ENCODE results near the gene ATP7B. TPM values are rescaled to one million over a fixed set of nuclear protein-coding genes. Genes with fewer than 3 reads are reported as not detected.

ATP7B gene
- total and polyA plus RNA-seq, 2 experiments from 2014 or later = 2.2 to 12.8 TPM

DNA sequence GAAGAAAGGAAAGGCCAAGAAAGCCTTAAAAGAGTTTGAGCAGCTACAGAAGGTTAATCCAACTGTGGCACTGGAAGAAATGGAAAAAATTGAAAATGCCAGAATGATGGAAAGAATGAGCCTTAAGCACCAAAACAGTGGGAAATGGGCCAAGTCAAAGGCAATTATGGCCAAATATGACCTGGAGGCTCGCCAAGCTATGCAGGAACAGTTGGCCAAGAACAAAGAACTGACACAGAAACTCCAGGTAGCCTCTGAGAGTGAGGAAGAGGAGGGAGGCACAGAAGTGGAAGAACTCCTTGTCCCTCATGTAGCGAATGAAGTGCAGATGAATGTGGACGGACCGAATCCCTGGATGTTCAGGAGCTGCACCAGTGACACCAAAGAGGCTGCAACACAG is 18.3 kb upstream of the ATP7B start (continued):
- TF ChIP-seq, protein P1, sequence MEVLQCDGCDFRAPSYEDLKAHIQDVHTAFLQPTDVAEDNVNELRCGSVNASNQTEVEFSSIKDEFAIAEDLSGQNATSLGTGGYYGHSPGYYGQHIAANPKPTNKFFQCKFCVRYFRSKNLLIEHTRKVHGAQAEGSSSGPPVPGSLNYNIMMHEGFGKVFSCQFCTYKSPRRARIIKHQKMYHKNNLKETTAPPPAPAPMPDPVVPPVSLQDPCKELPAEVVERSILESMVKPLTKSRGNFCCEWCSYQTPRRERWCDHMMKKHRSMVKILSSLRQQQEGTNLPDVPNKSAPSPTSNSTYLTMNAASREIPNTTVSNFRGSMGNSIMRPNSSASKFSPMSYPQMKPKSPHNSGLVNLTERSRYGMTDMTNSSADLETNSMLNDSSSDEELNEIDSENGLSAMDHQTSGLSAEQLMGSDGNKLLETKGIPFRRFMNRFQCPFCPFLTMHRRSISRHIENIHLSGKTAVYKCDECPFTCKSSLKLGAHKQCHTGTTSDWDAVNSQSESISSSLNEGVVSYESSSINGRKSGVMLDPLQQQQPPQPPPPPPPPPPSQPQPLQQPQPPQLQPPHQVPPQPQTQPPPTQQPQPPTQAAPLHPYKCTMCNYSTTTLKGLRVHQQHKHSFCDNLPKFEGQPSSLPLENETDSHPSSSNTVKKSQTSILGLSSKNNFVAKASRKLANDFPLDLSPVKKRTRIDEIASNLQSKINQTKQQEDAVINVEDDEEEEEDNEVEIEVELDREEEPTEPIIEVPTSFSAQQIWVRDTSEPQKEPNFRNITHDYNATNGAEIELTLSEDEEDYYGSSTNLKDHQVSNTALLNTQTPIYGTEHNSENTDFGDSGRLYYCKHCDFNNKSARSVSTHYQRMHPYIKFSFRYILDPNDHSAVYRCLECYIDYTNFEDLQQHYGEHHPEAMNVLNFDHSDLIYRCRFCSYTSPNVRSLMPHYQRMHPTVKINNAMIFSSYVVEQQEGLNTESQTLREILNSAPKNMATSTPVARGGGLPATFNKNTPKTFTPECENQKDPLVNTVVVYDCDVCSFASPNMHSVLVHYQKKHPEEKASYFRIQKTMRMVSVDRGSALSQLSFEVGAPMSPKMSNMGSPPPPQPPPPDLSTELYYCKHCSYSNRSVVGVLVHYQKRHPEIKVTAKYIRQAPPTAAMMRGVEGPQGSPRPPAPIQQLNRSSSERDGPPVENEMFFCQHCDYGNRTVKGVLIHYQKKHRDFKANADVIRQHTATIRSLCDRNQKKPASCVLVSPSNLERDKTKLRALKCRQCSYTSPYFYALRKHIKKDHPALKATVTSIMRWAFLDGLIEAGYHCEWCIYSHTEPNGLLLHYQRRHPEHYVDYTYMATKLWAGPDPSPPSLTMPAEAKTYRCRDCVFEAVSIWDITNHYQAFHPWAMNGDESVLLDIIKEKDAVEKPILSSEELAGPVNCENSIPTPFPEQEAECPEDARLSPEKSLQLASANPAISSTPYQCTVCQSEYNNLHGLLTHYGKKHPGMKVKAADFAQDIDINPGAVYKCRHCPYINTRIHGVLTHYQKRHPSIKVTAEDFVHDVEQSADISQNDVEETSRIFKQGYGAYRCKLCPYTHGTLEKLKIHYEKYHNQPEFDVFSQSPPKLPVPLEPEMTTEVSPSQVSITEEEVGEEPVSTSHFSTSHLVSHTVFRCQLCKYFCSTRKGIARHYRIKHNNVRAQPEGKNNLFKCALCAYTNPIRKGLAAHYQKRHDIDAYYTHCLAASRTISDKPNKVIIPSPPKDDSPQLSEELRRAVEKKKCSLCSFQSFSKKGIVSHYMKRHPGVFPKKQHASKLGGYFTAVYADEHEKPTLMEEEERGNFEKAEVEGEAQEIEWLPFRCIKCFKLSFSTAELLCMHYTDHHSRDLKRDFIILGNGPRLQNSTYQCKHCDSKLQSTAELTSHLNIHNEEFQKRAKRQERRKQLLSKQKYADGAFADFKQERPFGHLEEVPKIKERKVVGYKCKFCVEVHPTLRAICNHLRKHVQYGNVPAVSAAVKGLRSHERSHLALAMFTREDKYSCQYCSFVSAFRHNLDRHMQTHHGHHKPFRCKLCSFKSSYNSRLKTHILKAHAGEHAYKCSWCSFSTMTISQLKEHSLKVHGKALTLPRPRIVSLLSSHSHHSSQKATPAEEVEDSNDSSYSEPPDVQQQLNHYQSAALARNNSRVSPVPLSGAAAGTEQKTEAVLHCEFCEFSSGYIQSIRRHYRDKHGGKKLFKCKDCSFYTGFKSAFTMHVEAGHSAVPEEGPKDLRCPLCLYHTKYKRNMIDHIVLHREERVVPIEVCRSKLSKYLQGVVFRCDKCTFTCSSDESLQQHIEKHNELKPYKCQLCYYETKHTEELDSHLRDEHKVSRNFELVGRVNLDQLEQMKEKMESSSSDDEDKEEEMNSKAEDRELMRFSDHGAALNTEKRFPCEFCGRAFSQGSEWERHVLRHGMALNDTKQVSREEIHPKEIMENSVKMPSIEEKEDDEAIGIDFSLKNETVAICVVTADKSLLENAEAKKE (CRISPR knock-in tag; IDR thresholded peaks at IDR 0.05) = no peak
- no peak for TF ChIP-seq EZH2 (IDR thresholded peaks at IDR 0.05; ENCODE audit: low read depth, unreplicated experiment)

DNA sequence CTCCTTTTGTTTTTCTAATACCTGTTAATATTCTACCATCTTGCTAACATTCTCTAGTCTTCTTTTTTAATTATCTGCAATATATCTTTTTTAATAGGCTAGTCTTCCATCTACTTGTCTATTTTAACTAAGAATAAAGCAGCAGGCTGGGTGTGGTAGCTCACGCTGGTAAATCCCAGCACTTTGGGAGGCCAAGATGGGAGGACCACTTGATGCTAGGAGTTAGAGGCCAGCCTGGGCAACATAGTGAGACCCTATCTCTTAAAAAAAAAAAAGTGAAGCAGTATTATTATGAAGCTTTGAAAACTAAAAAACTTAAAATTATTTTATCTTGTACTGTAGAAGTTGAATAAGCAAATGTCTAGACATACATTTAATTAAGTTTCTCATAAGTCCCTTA is 16.6 kb upstream of the ATP7B start:
- Histone ChIP-seq H3K4me1 (ENCODE audit: insufficient read depth) (no peaks in the 10 kb centered on the region), H3K36me3 (ENCODE audit: insufficient read depth) (peaks cover 31% of the 10 kb centered on the region; the same call in 1 of the 2 replicates), H2AFZ (no peak overlapping the region), H3K4me2 (no peak overlapping the region), H3K4me3 (no peak overlapping the region), H3K27ac (ENCODE audit: low read depth) (no peak overlapping the region), H3K9me2 (ENCODE audit: insufficient read depth) (no peaks in the 10 kb centered on the region), H3K79me2 (replicated peaks; ENCODE audit: insufficient read depth) (peaks cover 29% of the 10 kb centered on the region), H4K20me1 (replicated peaks; ENCODE audit: insufficient read depth) (peaks cover 5% of the 10 kb centered on the region; the same call in 1 of the 2 replicates), H3K27me3 (ENCODE audit: insufficient read depth) (no peaks in the 10 kb centered on the region), H3F3A (replicated peaks; ENCODE audit: low read depth) (no peaks in the 10 kb centered on the region)
- ATAC-seq (no peak), DNase-seq (ENCODE audit: low spot score) (no peak)
- H3K4me1 Mint-ChIP-seq = no peaks in the 10 kb centered on the region
- no peak overlapping the region for H3K4me3 Mint-ChIP-seq
- H3K9me3 Mint-ChIP-seq = peaks cover 36% of the 10 kb centered on the region; the same call in 2 of the 3 replicates
- H3K27ac Mint-ChIP-seq = no peak overlapping the region
- H3K36me3 Mint-ChIP-seq (ENCODE audit: low read depth) = peaks cover 76% of the 10 kb centered on the region
- peaks cover 7% of the 10 kb centered on the region for H3K27me3 Mint-ChIP-seq (ENCODE audit: insufficient read depth, low read depth, poor library complexity)
- no peak for TF ChIP-seq EZH2 (IDR thresholded peaks at IDR 0.05; ENCODE audit: low read depth, unreplicated experiment)
- TF ChIP-seq, protein P2, sequence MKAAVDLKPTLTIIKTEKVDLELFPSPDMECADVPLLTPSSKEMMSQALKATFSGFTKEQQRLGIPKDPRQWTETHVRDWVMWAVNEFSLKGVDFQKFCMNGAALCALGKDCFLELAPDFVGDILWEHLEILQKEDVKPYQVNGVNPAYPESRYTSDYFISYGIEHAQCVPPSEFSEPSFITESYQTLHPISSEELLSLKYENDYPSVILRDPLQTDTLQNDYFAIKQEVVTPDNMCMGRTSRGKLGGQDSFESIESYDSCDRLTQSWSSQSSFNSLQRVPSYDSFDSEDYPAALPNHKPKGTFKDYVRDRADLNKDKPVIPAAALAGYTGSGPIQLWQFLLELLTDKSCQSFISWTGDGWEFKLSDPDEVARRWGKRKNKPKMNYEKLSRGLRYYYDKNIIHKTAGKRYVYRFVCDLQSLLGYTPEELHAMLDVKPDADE (IDR thresholded peaks at IDR 0.05) = no peak
- TF ChIP-seq, protein P3, sequence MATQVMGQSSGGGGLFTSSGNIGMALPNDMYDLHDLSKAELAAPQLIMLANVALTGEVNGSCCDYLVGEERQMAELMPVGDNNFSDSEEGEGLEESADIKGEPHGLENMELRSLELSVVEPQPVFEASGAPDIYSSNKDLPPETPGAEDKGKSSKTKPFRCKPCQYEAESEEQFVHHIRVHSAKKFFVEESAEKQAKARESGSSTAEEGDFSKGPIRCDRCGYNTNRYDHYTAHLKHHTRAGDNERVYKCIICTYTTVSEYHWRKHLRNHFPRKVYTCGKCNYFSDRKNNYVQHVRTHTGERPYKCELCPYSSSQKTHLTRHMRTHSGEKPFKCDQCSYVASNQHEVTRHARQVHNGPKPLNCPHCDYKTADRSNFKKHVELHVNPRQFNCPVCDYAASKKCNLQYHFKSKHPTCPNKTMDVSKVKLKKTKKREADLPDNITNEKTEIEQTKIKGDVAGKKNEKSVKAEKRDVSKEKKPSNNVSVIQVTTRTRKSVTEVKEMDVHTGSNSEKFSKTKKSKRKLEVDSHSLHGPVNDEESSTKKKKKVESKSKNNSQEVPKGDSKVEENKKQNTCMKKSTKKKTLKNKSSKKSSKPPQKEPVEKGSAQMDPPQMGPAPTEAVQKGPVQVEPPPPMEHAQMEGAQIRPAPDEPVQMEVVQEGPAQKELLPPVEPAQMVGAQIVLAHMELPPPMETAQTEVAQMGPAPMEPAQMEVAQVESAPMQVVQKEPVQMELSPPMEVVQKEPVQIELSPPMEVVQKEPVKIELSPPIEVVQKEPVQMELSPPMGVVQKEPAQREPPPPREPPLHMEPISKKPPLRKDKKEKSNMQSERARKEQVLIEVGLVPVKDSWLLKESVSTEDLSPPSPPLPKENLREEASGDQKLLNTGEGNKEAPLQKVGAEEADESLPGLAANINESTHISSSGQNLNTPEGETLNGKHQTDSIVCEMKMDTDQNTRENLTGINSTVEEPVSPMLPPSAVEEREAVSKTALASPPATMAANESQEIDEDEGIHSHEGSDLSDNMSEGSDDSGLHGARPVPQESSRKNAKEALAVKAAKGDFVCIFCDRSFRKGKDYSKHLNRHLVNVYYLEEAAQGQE (IDR thresholded peaks at IDR 0.05; ENCODE audit: unreplicated experiment) = no peak
- no peak for TF ChIP-seq EZH2phosphoT487 (IDR thresholded peaks at IDR 0.05; ENCODE audit: unreplicated experiment)
- TF ChIP-seq, protein P4, sequence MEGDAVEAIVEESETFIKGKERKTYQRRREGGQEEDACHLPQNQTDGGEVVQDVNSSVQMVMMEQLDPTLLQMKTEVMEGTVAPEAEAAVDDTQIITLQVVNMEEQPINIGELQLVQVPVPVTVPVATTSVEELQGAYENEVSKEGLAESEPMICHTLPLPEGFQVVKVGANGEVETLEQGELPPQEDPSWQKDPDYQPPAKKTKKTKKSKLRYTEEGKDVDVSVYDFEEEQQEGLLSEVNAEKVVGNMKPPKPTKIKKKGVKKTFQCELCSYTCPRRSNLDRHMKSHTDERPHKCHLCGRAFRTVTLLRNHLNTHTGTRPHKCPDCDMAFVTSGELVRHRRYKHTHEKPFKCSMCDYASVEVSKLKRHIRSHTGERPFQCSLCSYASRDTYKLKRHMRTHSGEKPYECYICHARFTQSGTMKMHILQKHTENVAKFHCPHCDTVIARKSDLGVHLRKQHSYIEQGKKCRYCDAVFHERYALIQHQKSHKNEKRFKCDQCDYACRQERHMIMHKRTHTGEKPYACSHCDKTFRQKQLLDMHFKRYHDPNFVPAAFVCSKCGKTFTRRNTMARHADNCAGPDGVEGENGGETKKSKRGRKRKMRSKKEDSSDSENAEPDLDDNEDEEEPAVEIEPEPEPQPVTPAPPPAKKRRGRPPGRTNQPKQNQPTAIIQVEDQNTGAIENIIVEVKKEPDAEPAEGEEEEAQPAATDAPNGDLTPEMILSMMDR (conservative IDR thresholded peaks at IDR 0.05; ENCODE audit: low read depth in 2 of 2) = no peak
- TF ChIP-seq POLR2AphosphoS5 (IDR thresholded peaks at IDR 0.05; ENCODE audit: low read depth) = no peak
- no peak for TF ChIP-seq ZNF114 (CRISPR knock-in tag; IDR thresholded peaks at IDR 0.05)
- no peak for TF ChIP-seq STAT1 (IDR thresholded peaks at IDR 0.05; ENCODE audit: unreplicated experiment)
- TF ChIP-seq CREB1 (CRISPR knock-in tag; IDR thresholded peaks at IDR 0.05; ENCODE audit: low read depth) = no peak
- no peak for TF ChIP-seq ZNF331 (CRISPR knock-in tag; IDR thresholded peaks at IDR 0.05; ENCODE audit: low read depth)
- TF ChIP-seq NANOG (IDR thresholded peaks at IDR 0.05; ENCODE audit: borderline replicate concordance) = no peak
- no peak for TF ChIP-seq JUNB (IDR thresholded peaks at IDR 0.05; ENCODE audit: unreplicated experiment)
